ENCODE measurements around the gene PIP4P1.
"Not testable (repeated sequence)": the region's sequence is repeated elsewhere in the genome, so short reads cannot be mapped to it uniquely, and the experiment has no call there.

The PIP4P1 gene

GRCh38 chr14:20476776-20477175 is 15.5 kb upstream of the PIP4P1 start:
- no peak for DNase-seq (ENCODE audit: low read depth)

DNA sequence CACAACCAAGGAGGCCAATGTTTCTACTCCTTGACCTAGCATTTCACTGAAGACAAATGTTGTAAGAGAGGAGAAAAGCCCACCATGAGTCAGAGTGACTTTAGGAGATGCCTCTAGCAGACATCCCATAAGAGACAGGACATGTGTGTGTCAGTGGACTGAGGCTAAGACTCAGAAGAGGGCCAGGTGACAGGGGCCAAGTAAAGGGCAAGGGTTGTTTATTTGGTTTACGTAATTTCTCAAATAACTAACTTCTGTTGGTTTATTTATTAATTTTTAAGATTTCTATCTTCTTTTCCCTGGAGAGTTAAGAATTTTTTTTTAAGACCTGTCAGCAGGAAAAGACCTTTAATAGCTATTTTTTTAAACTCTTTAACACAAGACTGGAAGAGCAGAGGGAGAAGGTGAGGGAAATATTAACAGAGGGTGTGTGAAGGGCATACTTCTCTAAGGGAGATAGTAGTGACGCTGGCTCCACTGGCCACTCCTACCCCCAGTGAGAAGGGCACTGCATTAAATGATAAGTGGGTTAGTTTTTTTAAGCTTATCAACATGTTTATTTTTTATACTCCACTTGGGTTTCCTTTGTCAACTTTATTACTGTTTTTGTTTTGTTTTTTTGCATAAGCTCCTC is 11.4 kb upstream of the PIP4P1 start:
- DNase-seq (ENCODE audit: low read depth) = no peak

DNA sequence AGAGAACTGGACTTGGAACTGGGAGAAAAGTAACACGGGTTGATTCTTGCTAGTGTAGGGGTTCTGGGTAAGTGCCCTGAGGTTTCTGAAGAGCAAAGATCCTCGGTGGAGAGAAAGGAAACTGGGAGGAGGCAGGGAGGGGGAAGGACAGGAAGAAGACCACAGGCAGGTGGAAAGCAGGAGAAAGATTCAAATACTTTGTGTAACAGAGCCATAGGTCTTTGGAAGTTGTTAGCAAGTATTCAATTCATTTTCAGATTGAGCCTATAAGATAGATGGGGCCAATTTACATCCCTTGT is 9.3 kb upstream of the PIP4P1 start:
- no peak for DNase-seq (ENCODE audit: low read depth)

GRCh38 chr14:20469890-20470602 is 8.8 kb upstream of the PIP4P1 start:
- peak; percentile 38 for DNase-seq (ENCODE audit: low read depth)

- peak; percentile 82 for DNase-seq (ENCODE audit: low read depth)
Measured at GRCh38 chr14:20469242-20469889, 8.1 kb upstream of the PIP4P1 start, which contains the start of gene PNP. PNP (plus strand) TSS chr14:20469406; CDS start chr14:20469525, 119 bp downstream.

DNA sequence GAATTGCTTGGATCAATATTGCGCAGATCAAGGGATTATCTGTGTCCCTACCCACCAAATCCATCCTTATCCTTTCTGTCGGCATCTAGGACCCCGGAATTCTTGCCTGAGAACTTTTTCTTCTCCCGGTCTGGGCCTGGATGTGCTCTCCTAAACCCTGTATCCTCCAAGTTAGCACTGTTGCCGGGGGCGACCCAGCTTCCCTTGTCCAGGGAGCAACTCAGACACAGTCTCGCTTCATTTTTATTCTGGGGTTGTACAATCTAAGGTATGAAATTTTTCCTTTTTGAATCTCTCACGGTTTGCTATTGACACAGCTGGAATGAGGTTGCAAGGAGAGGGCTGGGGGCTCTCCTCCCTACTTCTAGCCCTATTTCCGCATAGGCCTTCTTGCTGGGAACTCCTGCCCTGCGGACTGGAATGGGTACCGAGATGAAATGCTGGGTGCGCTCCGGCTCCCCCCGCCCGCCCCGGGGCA is 7.6 kb upstream of the PIP4P1 start:
- no peak for DNase-seq (ENCODE audit: low read depth)

GRCh38 chr14:20460458-20461224 is 593 bp downstream of the PIP4P1 start:
- peak; percentile 37 for DNase-seq (ENCODE audit: low read depth)

DNA sequence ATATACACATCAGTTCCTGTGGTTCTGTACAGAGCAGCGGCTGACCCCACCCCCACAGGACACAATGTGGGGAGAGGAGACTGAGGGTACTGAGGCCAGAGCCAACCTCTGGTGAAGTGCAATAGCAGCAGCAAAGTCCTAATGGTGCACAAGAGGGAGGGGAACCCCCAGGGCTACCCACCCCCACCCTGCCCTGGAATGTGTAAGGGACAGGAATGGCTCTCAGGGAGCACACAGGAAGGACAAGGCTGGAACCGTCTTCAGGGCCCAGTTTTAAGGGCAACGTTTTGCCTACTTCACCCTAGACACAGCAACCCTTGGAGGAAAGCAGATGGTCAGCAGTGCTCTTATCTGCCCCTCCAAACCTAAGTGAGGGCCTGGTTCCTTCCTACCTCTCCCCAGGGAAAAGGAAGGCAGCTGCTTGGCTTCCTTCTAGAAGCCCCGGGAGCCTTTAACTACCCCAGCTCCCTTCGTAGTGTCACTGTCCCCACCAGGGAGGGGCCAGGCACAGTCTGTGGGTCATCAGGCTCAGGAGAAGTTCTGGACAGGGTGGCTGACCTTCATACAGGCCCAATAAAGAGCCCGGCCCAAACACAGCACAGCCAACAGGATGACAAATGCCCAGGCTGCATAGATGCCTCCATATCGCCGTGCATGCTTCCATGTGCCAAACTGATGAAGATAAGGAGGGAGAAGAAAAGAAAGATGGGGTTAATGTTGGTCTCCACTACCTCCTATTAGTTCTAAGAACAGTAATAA is 3.0 kb downstream of the PIP4P1 start:
- no peak for DNase-seq (ENCODE audit: low read depth)

DNA sequence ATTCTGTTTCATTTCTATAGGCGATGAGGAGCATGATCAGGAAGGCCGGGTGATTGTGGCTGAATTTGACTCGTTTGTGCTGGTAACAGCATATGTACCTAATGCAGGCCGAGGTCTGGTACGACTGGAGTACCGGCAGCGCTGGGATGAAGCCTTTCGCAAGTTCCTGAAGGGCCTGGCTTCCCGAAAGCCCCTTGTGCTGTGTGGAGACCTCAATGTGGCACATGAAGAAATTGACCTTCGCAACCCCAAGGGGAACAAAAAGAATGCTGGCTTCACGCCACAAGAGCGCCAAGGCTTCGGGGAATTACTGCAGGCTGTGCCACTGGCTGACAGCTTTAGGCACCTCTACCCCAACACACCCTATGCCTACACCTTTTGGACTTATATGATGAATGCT is 4.3 kb downstream of the PIP4P1 start:
- DNase-seq (ENCODE audit: low read depth) = no peak

- peak; percentile 56 for DNase-seq (ENCODE audit: low read depth)
Measured at GRCh38 chr14:20455355-20456300, 5.6 kb downstream of the PIP4P1 start.

- peak; percentile 96 for DNase-seq (ENCODE audit: low read depth)
Measured at GRCh38 chr14:20454516-20455354, 6.5 kb downstream of the PIP4P1 start, which contains the start of the genes APEX1 and OSGEP. APEX1 (plus strand) TSS chr14:20455226; CDS start chr14:20455646, 420 bp downstream. OSGEP (minus strand) TSS chr14:20454812; CDS start chr14:20454683, 129 bp downstream.

GRCh38 chr14:20452831-20453230 is 8.4 kb downstream of the PIP4P1 start:
- not testable (repeated sequence) for DNase-seq (ENCODE audit: low read depth)

- no peak for DNase-seq (ENCODE audit: low read depth)
Measured at GRCh38 chr14:20446889-20447288, 14.3 kb downstream of the PIP4P1 start.

- not testable (repeated sequence) for DNase-seq (ENCODE audit: low read depth)
Measured at GRCh38 chr14:20443650-20444049, 17.6 kb downstream of the PIP4P1 start.

GRCh38 chr14:20441461-20441860 is 19.8 kb downstream of the PIP4P1 start:
- DNase-seq (ENCODE audit: low read depth) = no peak

DNA sequence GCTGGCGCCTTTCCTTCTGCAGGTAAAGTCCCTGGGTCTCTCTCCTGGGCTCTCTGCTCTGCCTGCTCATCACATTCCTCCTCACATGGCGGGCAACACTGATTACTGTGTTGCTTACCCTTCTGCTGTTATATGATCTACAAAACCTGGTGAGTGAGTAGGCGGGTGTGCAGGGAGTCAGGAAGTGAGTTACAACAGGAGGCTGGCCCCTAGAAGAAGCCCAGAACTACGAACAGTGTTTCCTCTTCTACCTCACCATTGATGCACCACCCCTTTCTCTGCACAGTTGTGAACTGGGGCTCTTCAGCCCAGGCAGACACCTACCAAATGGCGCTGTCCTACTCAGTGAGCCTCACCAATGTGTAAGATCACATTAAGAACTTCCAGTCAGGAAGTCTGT is 20.4 kb downstream of the PIP4P1 start:
- no peak for DNase-seq (ENCODE audit: low read depth)

- DNase-seq (ENCODE audit: low read depth) = no peak
Measured at GRCh38 chr14:20440465-20440864, 20.8 kb downstream of the PIP4P1 start.

- DNase-seq (ENCODE audit: low read depth) = no peak
Measured at GRCh38 chr14:20438664-20439063, 22.6 kb downstream of the PIP4P1 start.

GRCh38 chr14:20436363-20436755 is 24.9 kb downstream of the PIP4P1 start:
- no peak for DNase-seq (ENCODE audit: low read depth)

Measured in activated T-helper 9 cell treated with anti-CD3 and anti-CD28 coated beads, Interleukin-2, amount 50 U/mL, for 16 hours (primary cell).